NB4 (cell line): ENCODE data around the gene SEMA3E.

Experiments
- MAX ChIP-seq: IDR thresholded peaks from 2 replicates; pipeline ENCODE4 v1.6.1; 2011; ENCODE audit warnings: low read depth, low read length
- MYC ChIP-seq: IDR thresholded peaks from 2 replicates; pipeline ENCODE4 v1.6.1; 2011; ENCODE audit warnings: low read depth, low read length
- POLR2A ChIP-seq: IDR thresholded peaks from 2 replicates; pipeline ENCODE4 v1.6.1; 2011; ENCODE audit warnings: mild to moderate bottlenecking; ENCODE audit not compliant: insufficient read length; ENCODE audit errors: extremely low read depth
- TF ChIP-seq, protein P1 (sequence below): IDR thresholded peaks from one replicate; pipeline ENCODE4 v1.5.1; 2012; ENCODE audit warnings: low read depth, low read length

DNA sequence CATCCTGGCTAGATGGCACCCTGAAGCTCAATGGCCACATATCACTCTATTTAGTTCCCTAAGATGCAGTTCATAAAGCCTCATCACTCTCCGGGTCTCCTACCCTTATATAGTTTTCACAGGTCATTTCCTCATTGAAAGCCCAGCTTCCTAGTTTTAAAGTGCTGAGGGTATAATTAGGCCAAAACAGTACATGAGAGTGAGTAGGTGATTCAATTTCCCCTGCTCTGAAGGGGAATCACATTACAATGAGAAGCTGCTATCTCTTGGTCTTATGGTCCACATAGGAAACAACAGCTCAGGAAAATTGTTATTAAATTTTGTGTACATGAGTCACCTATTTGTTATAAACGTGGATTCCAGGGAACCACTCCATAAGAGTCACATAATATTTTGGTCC is 162.0 kb downstream of the SEMA3E start:
- TF ChIP-seq, protein P1, sequence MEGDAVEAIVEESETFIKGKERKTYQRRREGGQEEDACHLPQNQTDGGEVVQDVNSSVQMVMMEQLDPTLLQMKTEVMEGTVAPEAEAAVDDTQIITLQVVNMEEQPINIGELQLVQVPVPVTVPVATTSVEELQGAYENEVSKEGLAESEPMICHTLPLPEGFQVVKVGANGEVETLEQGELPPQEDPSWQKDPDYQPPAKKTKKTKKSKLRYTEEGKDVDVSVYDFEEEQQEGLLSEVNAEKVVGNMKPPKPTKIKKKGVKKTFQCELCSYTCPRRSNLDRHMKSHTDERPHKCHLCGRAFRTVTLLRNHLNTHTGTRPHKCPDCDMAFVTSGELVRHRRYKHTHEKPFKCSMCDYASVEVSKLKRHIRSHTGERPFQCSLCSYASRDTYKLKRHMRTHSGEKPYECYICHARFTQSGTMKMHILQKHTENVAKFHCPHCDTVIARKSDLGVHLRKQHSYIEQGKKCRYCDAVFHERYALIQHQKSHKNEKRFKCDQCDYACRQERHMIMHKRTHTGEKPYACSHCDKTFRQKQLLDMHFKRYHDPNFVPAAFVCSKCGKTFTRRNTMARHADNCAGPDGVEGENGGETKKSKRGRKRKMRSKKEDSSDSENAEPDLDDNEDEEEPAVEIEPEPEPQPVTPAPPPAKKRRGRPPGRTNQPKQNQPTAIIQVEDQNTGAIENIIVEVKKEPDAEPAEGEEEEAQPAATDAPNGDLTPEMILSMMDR: no peak
- TF ChIP-seq MYC: no peak
- TF ChIP-seq POLR2A: no peak
- TF ChIP-seq MAX: no peak
